OCI-M1 (cell line): Measurements from ENCODE around the gene ESAM.

ENCODE experiments used
- DNase-seq: peaks from one replicate; lab custom pipeline; 2025; lab: John Stamatoyannopoulos, UW

The ESAM gene, protein sequence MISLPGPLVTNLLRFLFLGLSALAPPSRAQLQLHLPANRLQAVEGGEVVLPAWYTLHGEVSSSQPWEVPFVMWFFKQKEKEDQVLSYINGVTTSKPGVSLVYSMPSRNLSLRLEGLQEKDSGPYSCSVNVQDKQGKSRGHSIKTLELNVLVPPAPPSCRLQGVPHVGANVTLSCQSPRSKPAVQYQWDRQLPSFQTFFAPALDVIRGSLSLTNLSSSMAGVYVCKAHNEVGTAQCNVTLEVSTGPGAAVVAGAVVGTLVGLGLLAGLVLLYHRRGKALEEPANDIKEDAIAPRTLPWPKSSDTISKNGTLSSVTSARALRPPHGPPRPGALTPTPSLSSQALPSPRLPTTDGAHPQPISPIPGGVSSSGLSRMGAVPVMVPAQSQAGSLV

DNA sequence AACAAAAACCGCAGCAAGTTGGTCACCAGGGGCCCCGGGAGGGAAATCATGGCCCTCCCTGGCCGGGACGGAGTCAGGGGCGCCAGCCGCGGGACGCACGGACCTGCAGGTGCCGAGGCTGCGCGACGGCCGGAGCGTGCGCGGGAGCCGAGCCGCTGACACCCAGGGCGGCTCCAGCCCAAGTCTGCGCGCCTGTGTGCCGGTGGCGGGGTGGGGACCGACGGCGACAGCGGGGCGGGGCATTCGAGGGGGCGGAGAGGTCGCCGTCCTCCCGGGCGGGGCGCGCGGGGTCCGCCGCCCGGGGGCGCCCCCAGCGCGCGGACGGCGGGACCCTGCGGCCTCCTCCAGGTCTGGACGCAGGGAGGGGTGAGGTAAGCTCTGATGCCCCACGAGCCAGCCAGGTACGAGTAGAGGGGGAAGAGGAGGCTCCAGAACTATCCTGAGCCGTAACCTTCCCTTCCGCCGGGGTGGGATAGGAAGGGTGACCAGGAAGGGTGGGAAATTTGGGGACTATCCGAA, at the start of gene ESAM:
TSS of gene ESAM (minus strand) at position 186 of the 519 bp plus-strand sequence. CDS start at position 50, 136 bp downstream.
- peak; percentile 76 for DNase-seq

GRCh38 chr11:124811399-124812125, 49.5 kb upstream of the ESAM start:
- DNase-seq = no peak

GRCh38 chr11:124807660-124808270, 45.7 kb upstream of the ESAM start:
- DNase-seq = no peak

- DNase-seq = no peak
Measured at GRCh38 chr11:124807201-124807600, 45.1 kb upstream of the ESAM start.

DNA sequence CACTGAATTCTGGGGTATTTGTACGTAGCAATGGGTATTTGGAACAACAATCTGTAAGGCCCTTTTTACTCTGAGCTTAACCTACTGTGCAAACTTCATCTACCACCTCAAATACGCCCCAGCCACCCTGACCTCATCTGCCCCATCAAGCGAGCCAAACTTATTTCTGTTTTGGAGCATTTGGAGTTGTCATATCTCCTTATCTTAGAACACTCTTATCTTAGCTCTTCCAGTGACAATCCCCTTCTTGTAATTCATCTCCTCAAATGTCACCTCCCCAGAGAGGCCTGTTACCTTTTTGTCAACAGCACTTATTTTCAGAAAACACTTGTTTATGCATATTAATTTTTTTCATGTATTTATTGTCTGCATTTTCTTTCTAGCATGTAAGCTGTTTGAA, 42.8 kb upstream of the ESAM start:
- DNase-seq = no peak

DNA sequence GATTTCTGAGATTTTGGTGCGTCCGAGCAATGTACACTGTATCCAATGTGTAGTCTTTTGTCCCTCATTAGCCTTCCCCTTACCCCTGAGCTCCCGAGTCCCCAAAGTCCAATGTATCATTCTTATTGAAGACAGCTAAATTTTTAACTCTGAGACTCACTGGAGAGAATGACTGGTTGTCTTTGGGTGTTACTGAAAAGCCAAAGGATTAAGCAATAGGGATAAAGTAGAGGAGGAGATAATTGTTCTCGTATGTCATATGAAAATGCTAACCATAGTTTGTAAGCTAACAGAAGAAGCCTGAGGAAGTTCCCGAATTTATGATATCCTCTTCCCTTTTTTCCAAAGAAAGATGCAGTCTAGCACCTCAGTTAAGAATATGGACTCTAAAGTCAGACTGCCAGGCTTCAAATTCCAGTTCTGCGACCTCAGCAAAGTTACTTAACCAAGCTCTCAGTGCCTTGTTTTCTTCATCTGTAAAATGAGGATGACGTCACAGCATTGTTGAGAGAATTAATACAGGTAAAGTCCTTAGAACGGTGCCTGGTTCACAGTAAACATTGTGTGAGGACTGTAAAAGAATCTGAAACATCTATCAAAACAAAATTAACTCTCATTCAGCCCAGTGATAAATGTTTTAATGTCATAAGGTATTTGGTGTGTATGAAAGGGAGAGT, 39.7 kb upstream of the ESAM start:
- DNase-seq = no peak

- no peak for DNase-seq
Measured at GRCh38 chr11:124801014-124801413, 38.9 kb upstream of the ESAM start.

DNA sequence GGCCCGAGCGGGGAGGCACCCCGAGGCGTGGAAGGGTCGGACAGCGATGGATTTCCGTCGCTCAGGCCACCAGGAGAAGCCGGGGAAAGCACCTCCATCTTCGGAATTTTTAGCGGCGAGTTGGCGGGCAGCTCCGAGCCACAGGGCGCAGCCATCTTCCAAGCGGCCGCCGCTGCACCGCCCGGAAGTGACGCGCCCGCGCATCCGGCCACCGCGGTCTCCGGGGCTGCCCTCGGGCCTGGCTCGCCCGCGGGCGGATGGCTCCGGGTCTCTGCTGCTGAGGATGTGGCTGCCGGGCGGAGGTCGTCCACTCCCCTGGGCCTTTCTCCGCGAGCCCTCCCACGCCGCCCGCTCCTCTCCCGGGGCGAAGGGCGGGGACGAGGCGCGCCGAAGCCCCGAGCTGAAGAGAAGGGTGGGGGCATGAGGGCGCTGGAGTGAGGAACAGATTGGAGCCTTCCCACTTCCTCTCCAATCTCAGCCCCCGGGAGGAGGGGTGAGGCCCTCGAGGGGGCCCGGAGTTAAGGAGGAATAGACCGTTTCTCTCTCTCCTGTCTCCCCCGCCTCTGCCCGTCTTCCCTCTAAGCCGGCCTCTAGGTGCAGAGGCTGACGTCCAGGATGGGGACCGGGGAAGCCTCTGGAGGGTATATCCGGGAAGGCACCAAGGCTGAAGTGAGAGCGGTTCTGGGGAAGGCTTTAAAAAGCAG, 38.3 kb upstream of the ESAM start, which contains the start of gene MSANTD2:
TSS of gene MSANTD2 (minus strand) at position 181 of the 704 bp plus-strand sequence. CDS start at position 155, 26 bp downstream.
- peak; percentile 89 for DNase-seq

- DNase-seq = peak; percentile 67
Measured at GRCh38 chr11:124799348-124800225, 37.5 kb upstream of the ESAM start.

- DNase-seq = no peak
Measured at GRCh38 chr11:124798991-124799347, 36.9 kb upstream of the ESAM start.

DNA sequence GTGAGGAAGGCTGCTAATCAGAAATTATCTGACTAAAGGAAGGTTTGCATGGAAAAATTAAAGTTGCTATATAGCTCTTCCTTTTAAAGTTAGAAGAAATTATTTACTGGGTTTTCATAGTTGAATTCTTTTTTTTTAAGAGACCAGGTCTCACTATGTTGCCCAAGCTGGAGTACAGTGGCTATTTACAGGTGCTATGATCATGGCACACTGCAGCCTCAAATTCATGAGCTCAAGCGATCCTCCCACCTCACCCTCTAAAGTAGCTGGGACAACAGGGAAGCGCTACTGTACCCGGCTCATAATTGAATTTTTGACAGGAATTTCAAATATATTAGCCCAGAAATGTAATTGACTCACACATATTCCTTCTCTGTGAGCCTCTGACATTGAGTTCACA, 34.2 kb upstream of the ESAM start:
- DNase-seq = no peak

DNA sequence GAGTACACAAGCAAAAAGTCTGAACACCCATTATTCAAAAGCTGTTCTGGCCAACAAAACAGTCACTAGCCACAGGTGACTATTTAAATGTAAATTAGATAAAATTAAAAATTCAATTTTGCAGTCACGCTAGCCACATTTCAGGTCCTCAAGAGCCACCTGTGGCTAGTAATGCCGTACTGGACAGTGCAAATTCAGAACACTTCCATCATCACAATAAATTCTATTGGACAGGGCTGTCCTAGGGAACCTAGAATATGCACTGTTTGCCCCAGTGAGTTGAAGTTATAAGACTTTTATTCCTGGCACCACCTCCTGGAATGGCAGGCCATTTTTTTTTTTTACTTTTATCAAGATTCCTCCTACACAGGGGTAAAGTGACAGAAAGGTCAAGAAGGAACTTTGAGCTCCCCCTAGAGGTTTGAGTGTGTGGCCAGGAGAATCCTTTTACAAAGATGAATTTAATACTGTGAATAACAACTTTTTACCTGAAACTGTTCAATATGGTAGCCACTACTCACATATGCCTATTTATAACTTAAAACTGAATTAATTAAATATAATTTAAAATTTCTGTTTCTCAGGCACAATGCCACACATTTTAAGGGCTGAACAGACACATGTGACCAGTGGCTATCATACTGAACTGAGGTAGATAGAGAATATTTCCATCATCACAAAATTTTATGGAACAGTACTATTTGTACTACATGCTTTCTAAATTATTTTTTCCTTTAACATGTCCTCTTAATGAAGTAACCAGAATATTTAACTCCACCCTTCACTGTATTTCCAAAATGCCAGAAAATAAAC, 31.6 kb upstream of the ESAM start:
- peak; percentile 94 for DNase-seq

DNA sequence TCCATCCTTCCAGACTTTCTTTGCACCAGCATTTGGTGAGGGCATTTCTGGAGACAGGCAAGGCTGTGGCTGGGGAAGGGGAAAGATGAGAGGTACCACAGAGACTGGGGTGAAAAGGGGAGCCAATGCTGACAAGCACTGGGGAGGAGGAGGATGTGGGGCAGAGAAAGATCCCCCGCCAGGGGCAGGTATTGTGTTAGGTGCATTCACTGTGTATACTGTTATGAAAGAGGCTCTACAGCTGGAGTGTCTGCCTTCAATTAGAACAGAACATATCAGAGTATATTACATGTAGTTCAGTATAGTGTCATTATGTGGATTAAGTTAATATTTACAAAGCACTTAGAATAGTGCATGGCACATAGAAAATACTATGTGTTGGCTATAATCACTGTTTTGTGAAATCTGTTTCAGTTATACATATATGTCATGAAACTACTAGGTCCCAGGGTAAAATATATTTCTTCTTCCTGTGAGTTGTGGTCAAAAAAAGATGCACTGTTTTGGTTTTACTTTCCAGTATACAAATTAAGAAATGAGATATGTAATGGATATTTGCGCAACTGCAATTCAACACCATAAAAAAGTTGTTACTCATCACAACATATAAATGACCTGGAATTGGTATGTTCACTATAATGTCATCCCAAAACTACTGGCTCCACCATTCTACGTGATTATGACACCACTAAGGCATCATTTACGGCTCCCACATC, 29.7 kb upstream of the ESAM start:
- no peak for DNase-seq

- DNase-seq = no peak
Measured at GRCh38 chr11:124788521-124788920, 26.4 kb upstream of the ESAM start.

DNA sequence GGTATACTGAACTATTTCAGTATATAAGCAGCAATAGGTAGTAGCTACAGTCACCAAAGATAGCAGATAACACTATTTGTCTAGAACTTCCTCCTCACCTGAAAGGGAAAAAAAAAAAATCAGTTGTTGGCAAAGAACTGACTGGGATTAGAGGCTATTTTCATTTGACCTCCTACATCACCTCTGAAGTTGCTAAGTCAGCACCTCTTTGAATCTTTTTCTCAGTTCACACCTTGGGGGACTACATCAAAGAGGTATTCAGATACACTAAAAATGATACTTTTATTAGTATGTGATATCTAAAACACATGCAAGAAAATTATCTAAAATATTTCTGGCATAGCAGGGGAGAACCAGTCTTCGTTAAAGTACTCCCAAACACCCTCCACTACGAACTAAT, 22.0 kb upstream of the ESAM start:
- no peak for DNase-seq

GRCh38 chr11:124783002-124783401, 20.9 kb upstream of the ESAM start:
- DNase-seq = no peak

GRCh38 chr11:124779568-124779967, 17.5 kb upstream of the ESAM start:
- no peak for DNase-seq

DNA sequence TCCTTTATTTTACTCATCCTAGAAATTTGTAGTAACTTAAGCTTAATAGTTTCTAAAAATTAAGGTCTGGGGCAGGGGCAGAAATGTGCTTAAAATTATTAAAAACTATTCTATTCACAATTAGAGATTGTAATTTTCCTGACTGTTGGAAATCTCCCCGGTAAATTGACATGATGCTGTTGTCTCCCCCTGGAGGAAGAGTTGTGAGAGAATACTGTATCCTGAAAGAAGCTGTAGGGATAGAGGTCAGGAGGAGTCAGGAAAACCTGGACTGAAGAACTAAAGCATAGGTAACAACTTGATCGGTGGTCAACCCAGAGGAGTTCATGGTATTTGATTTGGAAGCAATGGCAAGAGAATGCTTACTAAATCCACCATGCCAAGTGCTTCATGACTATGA, 16.2 kb upstream of the ESAM start:
- DNase-seq = no peak
